Fibroblast of the aortic adventitia (primary cell): ENCODE data around the gene LRRC43. TPM values are rescaled to one million over a fixed set of nuclear protein-coding genes. Genes with fewer than 3 reads are reported as not detected.

Experiments
- DNase-seq: peaks from one replicate; pipeline ENCODE4 v3.0.0-alpha.2; 2010; ENCODE audit warnings: low read depth
- H3K4me3 ChIP-seq: 2 replicates; pipeline ENCODE4 v1.5.1; 2011; ENCODE audit warnings: low read depth, mild to moderate bottlenecking, control low read depth, low read length, moderate library complexity
- CTCF ChIP-seq: IDR thresholded peaks from 2 replicates; pipeline ENCODE4 v1.5.1; 2011; ENCODE audit warnings: mild to moderate bottlenecking, low read length, control low read depth, inconsistent platforms; ENCODE audit not compliant: insufficient read depth
- total RNA-seq: library from RNA; depleted of rRNA; stranded (reverse); fragments of >200 nt; gene quantifications from 2 replicates; pipeline ENCODE4 v1.2.3, GENCODE V29; 2012; ENCODE audit warnings: low replicate concordance

Gene LRRC43
- total RNA-seq, 1 donor: 3.5 TPM

GRCh38 chr12:122205053-122205925 is 22.4 kb downstream of the LRRC43 start:
- H3K4me3 ChIP-seq: no peak overlapping the region
- no peak for DNase-seq
- no peak for TF ChIP-seq CTCF

GRCh38 chr12:122206111-122206881 is 23.4 kb downstream of the LRRC43 start:
- no peak overlapping the region for H3K4me3 ChIP-seq
- TF ChIP-seq CTCF: no peak
- no peak for DNase-seq

- H3K4me3 ChIP-seq: no peak overlapping the region
- no peak for TF ChIP-seq CTCF
- DNase-seq: no peak
These were observed 24.1 kb downstream of the LRRC43 start for GRCh38 chr12:122206976-122207375.

- TF ChIP-seq CTCF: no peak
- DNase-seq: no peak
- no peak overlapping the region for H3K4me3 ChIP-seq
These were observed 24.5 kb downstream of the LRRC43 start for GRCh38 chr12:122207391-122207790.

- TF ChIP-seq CTCF: no peak
These were observed 25.3 kb downstream of the LRRC43 start for GRCh38 chr12:122208073-122208820.

GRCh38 chr12:122215771-122216170 is 32.8 kb downstream of the LRRC43 start:
- DNase-seq: no peak
- TF ChIP-seq CTCF: no peak
- H3K4me3 ChIP-seq: no peak overlapping the region

More at GRCh38 chr12:122208073-122208820, 25.3 kb downstream of the LRRC43 start:
- DNase-seq: no peak
- H3K4me3 ChIP-seq: no peak overlapping the region
